ENCODE measurements around the gene TESMIN. TPM values are rescaled to one million over a fixed set of nuclear protein-coding genes. Genes with fewer than 3 reads are reported as not detected.

TESMIN gene
- total and polyA plus RNA-seq, 2 of the 4 experiments (the other 2 are of a cell fraction) = 0.90 to 2.2 TPM

GRCh38 chr11:68694431-68695297 is 56.7 kb downstream of the TESMIN start:
- H4K20me1 ChIP-seq (ENCODE audit: insufficient read depth, low read length) = no peaks in the 10 kb centered on the region
- 70% methylated on average over 2 of the region's 5 CpGs; no CpG with 5 or more reads in 1 of the 2 experiments for WGBS, 2 experiments (ENCODE audit: extremely low coverage in 2 of 2, insufficient read length in 1 of 2)
- H3K27me3 ChIP-seq (ENCODE audit: control insufficient read depth, insufficient read depth, low read length) = peaks cover 28% of the 10 kb centered on the region
- no peak overlapping the region for H3K27ac ChIP-seq (ENCODE audit: insufficient read depth, low read length)
- H3K4me3 ChIP-seq (ENCODE audit: insufficient read depth, low read depth, low read length) = no peak overlapping the region
- dilution Hi-C loops (cut with HindIII; ENCODE audit: low sequenced_read_pairs, unreplicated experiment) = no loop called here
- no peaks in the 10 kb centered on the region for H3K36me3 ChIP-seq (ENCODE audit: control insufficient read depth, insufficient read depth, low read length)
- no peak overlapping the region for H3K18ac ChIP-seq (ENCODE audit: low read depth, low read length)
- H2AK9ac ChIP-seq (replicated peaks; ENCODE audit: low read depth, low read length, poor library complexity) = no peak overlapping the region
- no peak overlapping the region for H2BK5ac ChIP-seq (ENCODE audit: low read depth, low read length, poor library complexity, severe bottlenecking)
- H2AFZ ChIP-seq (replicated peaks; ENCODE audit: low read length, poor library complexity) = no peak overlapping the region
- H4K5ac ChIP-seq (ENCODE audit: low read depth, low read length) = no peak overlapping the region
- H3K56ac ChIP-seq (ENCODE audit: extremely low read depth, insufficient read depth, low read length) = no peak overlapping the region
- H3K4me2 ChIP-seq (ENCODE audit: low read depth, low read length) = no peak overlapping the region
- no peaks in the 10 kb centered on the region for H3K9me1 ChIP-seq (ENCODE audit: insufficient read depth, low read length)
- POLR2A ChIA-PET (ENCODE audit: unreplicated experiment) = no interaction called here
- no peaks in the 10 kb centered on the region for H3K4me1 ChIP-seq (ENCODE audit: control insufficient read depth, insufficient read depth, low read length)
- intact Hi-C loops (cut with micrococcal nuclease) = no loop called here
- no peak for DNase-seq
- H3K9me3 ChIP-seq (ENCODE audit: control insufficient read depth, insufficient read depth, low read length) = peaks cover 5% of the 10 kb centered on the region
- no peak overlapping the region for H2AK5ac ChIP-seq (ENCODE audit: low read depth, low read length)
- H2BK120ac ChIP-seq (ENCODE audit: low read depth, low read length) = no peak overlapping the region
- ATAC-seq (ENCODE audit: low read depth) = no peak
- H4K91ac ChIP-seq (ENCODE audit: insufficient read depth, low read depth, low read length) = no peak overlapping the region
- no peak overlapping the region for H3K14ac ChIP-seq (replicated peaks; ENCODE audit: low read depth, low read length)
- no peak overlapping the region for H2BK15ac ChIP-seq (ENCODE audit: low read depth, low read length)
- no peak overlapping the region for H2BK20ac ChIP-seq (ENCODE audit: low read depth, low read length)
- H3K79me1 ChIP-seq (ENCODE audit: low read depth in 1 of 2, low read length in 2 of 2) = no peaks in the 10 kb centered on the region
- H3K23ac ChIP-seq (ENCODE audit: low read depth, low read length) = no peak overlapping the region
- no peak overlapping the region for H3K4ac ChIP-seq (ENCODE audit: low read depth, low read length)
- no peak overlapping the region for H4K8ac ChIP-seq (ENCODE audit: low read depth in 2 of 2, low read length in 2 of 2)
- in situ Hi-C loops (cut with MboI; ENCODE audit: low sequenced_read_pairs) = no loop called here
- CTCF ChIA-PET = no interaction called here
- BruUV-seq (replicated peaks) = no TSS peak
- H3K9ac ChIP-seq (ENCODE audit: low read depth, low read length) = no peak overlapping the region
- TF ChIP-seq ELK1 (IDR thresholded peaks at IDR 0.05; ENCODE audit: borderline replicate concordance, low read depth, low read length) = no peak
- no peak for TF ChIP-seq USF2 (IDR thresholded peaks at IDR 0.05; ENCODE audit: low read depth, low read length)
- no peak for TF ChIP-seq SMC3 (IDR thresholded peaks at IDR 0.05; ENCODE audit: low read depth, low read length)
- TF ChIP-seq FOS (IDR thresholded peaks at IDR 0.05; ENCODE audit: low read depth, low read length) = no peak
- TF ChIP-seq MXI1 (IDR thresholded peaks at IDR 0.05; ENCODE audit: borderline replicate concordance, low read depth, low read length) = no peak
- TF ChIP-seq MAZ (IDR thresholded peaks at IDR 0.05; ENCODE audit: borderline replicate concordance, low read depth, low read length) = no peak
- TF ChIP-seq MAFK (IDR thresholded peaks at IDR 0.05; ENCODE audit: low read depth, low read length) = no peak
- no peak for TF ChIP-seq CEBPB (IDR thresholded peaks at IDR 0.05; ENCODE audit: low read depth, low read length)
- no peak for TF ChIP-seq RFX5 (IDR thresholded peaks at IDR 0.05; ENCODE audit: low read depth, low read length)
- no peak for TF ChIP-seq BHLHE40 (IDR thresholded peaks at IDR 0.05; ENCODE audit: low read depth, low read length)
- TF ChIP-seq POLR2A (IDR thresholded peaks at IDR 0.05; ENCODE audit: low read depth, low read length) = no peak
- TF ChIP-seq CHD1 (IDR thresholded peaks at IDR 0.05; ENCODE audit: low read depth, low read length) = no peak
- TF ChIP-seq NFE2L2 (IDR thresholded peaks at IDR 0.05; ENCODE audit: low read depth, low read length) = no peak
- TF ChIP-seq RAD21 (IDR thresholded peaks at IDR 0.05; ENCODE audit: low read length) = no peak
- no peak for TF ChIP-seq RCOR1 (IDR thresholded peaks at IDR 0.05; ENCODE audit: insufficient replicate concordance, low read length)

All from IMR-90 (cell line).